ENCODE data around the gene PCBP3.

DNA sequence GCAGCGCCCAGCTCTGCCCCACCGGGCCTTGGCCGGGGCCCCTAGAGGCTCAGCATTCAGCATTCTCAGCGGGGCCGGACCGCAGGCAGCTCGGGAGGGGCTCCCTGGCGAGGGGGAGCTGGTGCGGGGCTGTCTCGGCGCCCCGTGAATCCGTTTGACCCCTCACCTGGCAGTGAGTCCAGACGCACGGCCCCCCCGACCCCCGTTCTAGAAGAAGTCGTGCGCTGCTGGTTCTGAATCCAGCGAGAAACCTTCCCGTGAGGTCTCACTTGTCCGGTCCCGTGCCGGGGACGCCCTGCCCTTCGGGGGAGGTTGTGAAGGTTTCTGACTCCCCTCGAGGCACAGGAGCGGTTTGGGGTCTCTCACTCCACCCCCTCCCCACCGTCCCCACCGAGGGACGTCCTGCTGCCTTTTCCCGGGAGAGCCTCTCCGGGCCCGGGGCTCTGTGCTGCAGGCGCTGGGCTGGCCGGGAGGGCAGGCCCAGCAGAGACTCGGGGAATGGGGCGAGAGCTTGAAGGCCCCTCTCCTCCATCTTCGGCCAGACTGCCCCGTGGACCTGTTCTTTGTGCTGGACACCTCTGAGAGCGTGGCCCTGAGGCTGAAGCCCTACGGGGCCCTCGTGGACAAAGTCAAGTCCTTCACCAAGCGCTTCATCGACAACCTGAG lies 338.7 kb downstream of the PCBP3 start:
- TF ChIP-seq, protein P1, sequence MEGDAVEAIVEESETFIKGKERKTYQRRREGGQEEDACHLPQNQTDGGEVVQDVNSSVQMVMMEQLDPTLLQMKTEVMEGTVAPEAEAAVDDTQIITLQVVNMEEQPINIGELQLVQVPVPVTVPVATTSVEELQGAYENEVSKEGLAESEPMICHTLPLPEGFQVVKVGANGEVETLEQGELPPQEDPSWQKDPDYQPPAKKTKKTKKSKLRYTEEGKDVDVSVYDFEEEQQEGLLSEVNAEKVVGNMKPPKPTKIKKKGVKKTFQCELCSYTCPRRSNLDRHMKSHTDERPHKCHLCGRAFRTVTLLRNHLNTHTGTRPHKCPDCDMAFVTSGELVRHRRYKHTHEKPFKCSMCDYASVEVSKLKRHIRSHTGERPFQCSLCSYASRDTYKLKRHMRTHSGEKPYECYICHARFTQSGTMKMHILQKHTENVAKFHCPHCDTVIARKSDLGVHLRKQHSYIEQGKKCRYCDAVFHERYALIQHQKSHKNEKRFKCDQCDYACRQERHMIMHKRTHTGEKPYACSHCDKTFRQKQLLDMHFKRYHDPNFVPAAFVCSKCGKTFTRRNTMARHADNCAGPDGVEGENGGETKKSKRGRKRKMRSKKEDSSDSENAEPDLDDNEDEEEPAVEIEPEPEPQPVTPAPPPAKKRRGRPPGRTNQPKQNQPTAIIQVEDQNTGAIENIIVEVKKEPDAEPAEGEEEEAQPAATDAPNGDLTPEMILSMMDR (IDR thresholded peaks at IDR 0.05; ENCODE audit: low read length): no peak
- TF ChIP-seq EZH2 (optimal IDR thresholded peaks at IDR 0.05; ENCODE audit: low read depth, low read length): no peak
- no peak for TF ChIP-seq EZH2phosphoT487 (IDR thresholded peaks at IDR 0.05; ENCODE audit: low read length)

All from MM.1S (cell line).